Duodenal mucosa (tissue), 2 donors: Measurements from ENCODE around the gene FKBP9.
"Not testable (repeated sequence)": the region's sequence is repeated elsewhere in the genome, so short reads cannot be mapped to it uniquely, and the experiment has no call there.

Source experiments
- H3K27ac ChIP-seq: one replicate; pipeline ENCODE4 v1.7.0; 2013; ENCODE audit warnings: low read depth, low read length
- H3K27me3 ChIP-seq, 2 donors: one replicate each; pipeline ENCODE4 v1.7.0; 2013; ENCODE audit warnings: low read length in 2 of 2, control low read depth in 1 of 2; ENCODE audit not compliant: insufficient read depth in 2 of 2, control insufficient read depth in 1 of 2
- H3K36me3 ChIP-seq, 2 donors: one replicate each; pipeline ENCODE4 v1.7.0; 2013; ENCODE audit warnings: low read length in 2 of 2, control low read depth in 1 of 2; ENCODE audit not compliant: insufficient read depth in 2 of 2, control insufficient read depth in 1 of 2
- H3K4me1 ChIP-seq, 2 donors: one replicate each; pipeline ENCODE4 v1.7.0; 2013; ENCODE audit warnings: low read length in 2 of 2, control low read depth in 1 of 2; ENCODE audit not compliant: insufficient read depth in 2 of 2, control insufficient read depth in 1 of 2
- H3K4me3 ChIP-seq, 2 donors: one replicate each; pipeline ENCODE4 v1.7.0; 2013; ENCODE audit warnings: low read length in 2 of 2, low read depth in 1 of 2
- H3K9ac ChIP-seq, 2 donors: one replicate each; pipeline ENCODE4 v1.7.0; 2013; ENCODE audit warnings: low read length in 2 of 2, low read depth in 1 of 2
- H3K9me3 ChIP-seq, 2 donors: one replicate each; pipeline ENCODE4 v1.7.0; 2013; ENCODE audit warnings: low read length in 2 of 2, control low read depth in 1 of 2; ENCODE audit not compliant: control insufficient read depth in 1 of 2

FKBP9 gene

GRCh38 chr7:32957326-32958045 lies at the start of gene FKBP9:
Gene FKBP9 (plus strand): TSS chr7:32957440. CDS start chr7:32957574, 134 bp downstream.
- Histone ChIP-seq H3K4me3 (peak within 1 kb of the TSS; percentile 73 to 78), H3K9ac (peak within 1 kb of the TSS; percentile 76 to 82), H3K4me1 (peaks cover 7 to 10% of the 10 kb centered on the region in 2 donors), H3K27me3 (no peaks in the 10 kb centered on the region), H3K27ac (peak within 1 kb of the TSS; percentile 75), H3K9me3 (no peaks in the 10 kb centered on the region), H3K36me3 (no peaks in the 10 kb centered on the region)

- Histone ChIP-seq H3K4me3 (no peak overlapping the region), H3K9me3 (no peaks in the 10 kb centered on the region), H3K9ac (no peak overlapping the region), H3K36me3 (peaks cover 0 to 3% of the 10 kb centered on the region in 2 donors), H3K27ac (no peak overlapping the region), H3K4me1 (peaks cover 0 to 2% of the 10 kb centered on the region in 2 donors), H3K27me3 (no peaks in the 10 kb centered on the region)
Observed at GRCh38 chr7:32910195-32910594, 47.0 kb upstream of the FKBP9 start.

- H3K27me3 ChIP-seq, result no peaks in the 10 kb centered on the region
- H3K9ac ChIP-seq, result no peak overlapping the region
- no peak overlapping the region for H3K4me3 ChIP-seq
- H3K27ac ChIP-seq, result no peak overlapping the region
- H3K4me1 ChIP-seq, result no peaks in the 10 kb centered on the region
- no peaks in the 10 kb centered on the region for H3K9me3 ChIP-seq
- H3K36me3 ChIP-seq, result peaks cover 0 to 19% of the 10 kb centered on the region in 2 donors
Observed at GRCh38 chr7:32914184-32914583, 43.1 kb upstream of the FKBP9 start.

GRCh38 chr7:32915041-32915536 lies 42.2 kb upstream of the FKBP9 start:
- Histone ChIP-seq H3K27me3 (no peaks in the 10 kb centered on the region), H3K9ac (no peak overlapping the region), H3K9me3 (no peaks in the 10 kb centered on the region), H3K4me1 (no peaks in the 10 kb centered on the region), H3K27ac (no peak overlapping the region), H3K36me3 (peaks cover 0 to 19% of the 10 kb centered on the region in 2 donors), H3K4me3 (no peak overlapping the region)

GRCh38 chr7:32916006-32916405 lies 41.2 kb upstream of the FKBP9 start:
- Histone ChIP-seq H3K9ac (no peak overlapping the region), H3K9me3 (no peaks in the 10 kb centered on the region), H3K4me3 (no peak overlapping the region), H3K4me1 (no peaks in the 10 kb centered on the region), H3K27ac (no peak overlapping the region), H3K27me3 (no peaks in the 10 kb centered on the region), H3K36me3 (peaks cover 0 to 24% of the 10 kb centered on the region in 2 donors)

GRCh38 chr7:32916994-32917393 lies 40.2 kb upstream of the FKBP9 start:
- not testable (repeated sequence) for H3K9me3 ChIP-seq
- peaks cover 0 to 26% of the 10 kb centered on the region in 2 donors for H3K36me3 ChIP-seq

GRCh38 chr7:32921896-32922295 lies 35.3 kb upstream of the FKBP9 start:
- Histone ChIP-seq H3K27ac (no peak overlapping the region), H3K27me3 (no peaks in the 10 kb centered on the region), H3K9ac (no peak overlapping the region), H3K9me3 (no peaks in the 10 kb centered on the region), H3K36me3 (peaks cover 0 to 13% of the 10 kb centered on the region in 2 donors), H3K4me3 (no peak overlapping the region), H3K4me1 (no peaks in the 10 kb centered on the region)

More at GRCh38 chr7:32916994-32917393, 40.2 kb upstream of the FKBP9 start:
- H3K4me3 ChIP-seq, H3K27me3 ChIP-seq, H3K27ac ChIP-seq, H3K4me1 ChIP-seq, H3K9ac ChIP-seq: not testable (repeated sequence)

GRCh38 chr7:32928785-32929298 lies 28.4 kb upstream of the FKBP9 start:
- H3K27me3 ChIP-seq, result no peaks in the 10 kb centered on the region
- no peak overlapping the region for H3K4me3 ChIP-seq
- peaks cover 0 to 31% of the 10 kb centered on the region in 2 donors for H3K36me3 ChIP-seq
- no peak overlapping the region for H3K27ac ChIP-seq
- H3K9ac ChIP-seq, result no peak overlapping the region
- no peaks in the 10 kb centered on the region for H3K4me1 ChIP-seq
- H3K9me3 ChIP-seq, result no peaks in the 10 kb centered on the region

- Histone ChIP-seq H3K27ac (no peak overlapping the region), H3K27me3 (no peaks in the 10 kb centered on the region), H3K4me1 (no peaks in the 10 kb centered on the region), H3K4me3 (no peak overlapping the region), H3K9ac (no peak overlapping the region), H3K36me3 (peaks cover 0 to 31% of the 10 kb centered on the region in 2 donors), H3K9me3 (no peaks in the 10 kb centered on the region)
Observed at GRCh38 chr7:32929430-32930143, 27.7 kb upstream of the FKBP9 start.

- H3K9ac ChIP-seq, result no peak overlapping the region
- H3K27me3 ChIP-seq, result no peaks in the 10 kb centered on the region
- no peak overlapping the region for H3K4me3 ChIP-seq
- no peaks in the 10 kb centered on the region for H3K4me1 ChIP-seq
- peaks cover 0 to 31% of the 10 kb centered on the region in 2 donors for H3K36me3 ChIP-seq
- H3K9me3 ChIP-seq, result no peaks in the 10 kb centered on the region
- no peak overlapping the region for H3K27ac ChIP-seq
Observed at GRCh38 chr7:32930378-32930777, 26.9 kb upstream of the FKBP9 start.
